ENCODE measurements around the gene PRDM11.

GRCh38 chr11:45106440-45106839 lies 40.0 kb upstream of the PRDM11 start:
- TF ChIP-seq CTCF (IDR thresholded peaks at IDR 0.05) (no peak), POLR2A (IDR thresholded peaks at IDR 0.05) (no peak)

All from right lobe of liver (tissue), 4 donors.